Ishikawa (cell line): ENCODE data around the gene TMPRSS11F.

ENCODE experiments used
- CEBPB ChIP-seq: IDR thresholded peaks from 2 replicates; pipeline ENCODE4 v1.6.1; 2012
- CREB1 ChIP-seq: IDR thresholded peaks from 2 replicates; pipeline ENCODE4 v1.6.1; 2012; ENCODE audit warnings: low read depth
- EGR1 ChIP-seq: IDR thresholded peaks from 2 replicates; pipeline ENCODE4 v1.6.1; 2012
- EP300 ChIP-seq: IDR thresholded peaks from 2 replicates; pipeline ENCODE4 v1.6.1; 2012; ENCODE audit warnings: borderline replicate concordance
- FOXM1 ChIP-seq: IDR thresholded peaks from 2 replicates; pipeline ENCODE4 v1.6.1; 2012; ENCODE audit warnings: low read depth, borderline replicate concordance
- MAX ChIP-seq: IDR thresholded peaks from 2 replicates; pipeline ENCODE4 v1.6.1; 2012
- NFIC ChIP-seq: IDR thresholded peaks from 2 replicates; pipeline ENCODE4 v1.6.1; 2012
- RAD21 ChIP-seq: IDR thresholded peaks from 2 replicates; pipeline ENCODE4 v1.6.1; 2012; ENCODE audit warnings: low read depth
- REST ChIP-seq: IDR thresholded peaks from 2 replicates; pipeline ENCODE4 v1.6.1; 2012; ENCODE audit warnings: low read depth, mild to moderate bottlenecking
- TAF1 ChIP-seq: IDR thresholded peaks from 2 replicates; pipeline ENCODE4 v1.6.1; 2012; ENCODE audit warnings: low read depth, mild to moderate bottlenecking
- TCF12 ChIP-seq: IDR thresholded peaks from 2 replicates; pipeline ENCODE4 v1.6.1; 2012; ENCODE audit warnings: low read depth
- TEAD4 ChIP-seq: IDR thresholded peaks from 2 replicates; pipeline ENCODE4 v1.6.1; 2012
- USF1 ChIP-seq: IDR thresholded peaks from 2 replicates; pipeline ENCODE4 v1.6.1; 2012
- YY1 ChIP-seq: IDR thresholded peaks from 2 replicates; pipeline ENCODE4 v1.6.1; 2012; ENCODE audit warnings: low read depth
- ZBTB7A ChIP-seq: IDR thresholded peaks from 2 replicates; pipeline ENCODE4 v1.6.1; 2012; ENCODE audit warnings: low read depth

Gene TMPRSS11F

GRCh38 chr4:68123525-68123924, 6.1 kb downstream of the TMPRSS11F start:
- TF ChIP-seq TCF12 (no peak), FOXM1 (no peak), REST (no peak), USF1 (no peak), YY1 (no peak), EGR1 (no peak), CEBPB (no peak), NFIC (no peak), MAX (no peak), RAD21 (no peak), EP300 (no peak), ZBTB7A (no peak), TAF1 (no peak), TEAD4 (no peak), CREB1 (no peak)

GRCh38 chr4:68119921-68120320, 9.7 kb downstream of the TMPRSS11F start:
- TF ChIP-seq MAX (no peak), FOXM1 (no peak), REST (no peak), TCF12 (no peak), RAD21 (no peak), TAF1 (no peak), USF1 (no peak), YY1 (no peak)

- TF ChIP-seq EGR1 (no peak), FOXM1 (no peak), TCF12 (no peak), TEAD4 (no peak), USF1 (no peak), TAF1 (no peak), ZBTB7A (no peak), RAD21 (no peak), CEBPB (no peak), NFIC (no peak), CREB1 (no peak)
Measured at GRCh38 chr4:68110441-68110840, 19.2 kb downstream of the TMPRSS11F start.

GRCh38 chr4:68109868-68110267, 19.8 kb downstream of the TMPRSS11F start:
- TF ChIP-seq USF1 (no peak), RAD21 (no peak), YY1 (no peak), TCF12 (no peak), ZBTB7A (no peak), CEBPB (no peak), EP300 (no peak), EGR1 (no peak), TAF1 (no peak)

GRCh38 chr4:68082758-68083157, 46.9 kb downstream of the TMPRSS11F start:
- no peak for TF ChIP-seq TCF12
- TF ChIP-seq FOXM1 = no peak
- no peak for TF ChIP-seq YY1
- no peak for TF ChIP-seq EGR1
- TF ChIP-seq NFIC = no peak
- no peak for TF ChIP-seq TAF1
- TF ChIP-seq TEAD4 = no peak
- no peak for TF ChIP-seq ZBTB7A
- no peak for TF ChIP-seq EP300
- no peak for TF ChIP-seq CEBPB
- TF ChIP-seq RAD21 = no peak
- TF ChIP-seq CREB1 = no peak
- TF ChIP-seq REST = no peak
- no peak for TF ChIP-seq USF1
- TF ChIP-seq MAX = no peak
